Measurements from ENCODE around the gene MSS51. TPM values are rescaled to one million over a fixed set of nuclear protein-coding genes. Genes with fewer than 3 reads are reported as not detected.

The MSS51 gene
- total RNA-seq, 1 donor from 2014 or later, result 2.8 TPM

GRCh38 chr10:73439055-73439454 is 5.7 kb upstream of the MSS51 start:
- no peaks in the 10 kb centered on the region for H3K27me3 Mint-ChIP-seq (ENCODE audit: unreplicated experiment)

GRCh38 chr10:73432646-73433537 is 469 bp downstream of the MSS51 start:
- peaks cover 36% of the 10 kb centered on the region for H3K36me3 Mint-ChIP-seq (ENCODE audit: unreplicated experiment)
- no peaks in the 10 kb centered on the region for H3K27me3 Mint-ChIP-seq (ENCODE audit: unreplicated experiment)
- H3K27ac Mint-ChIP-seq (ENCODE audit: unreplicated experiment), result no peak overlapping the region
- peaks cover 3% of the 10 kb centered on the region for H3K4me1 Mint-ChIP-seq (ENCODE audit: unreplicated experiment)
- H3K4me3 Mint-ChIP-seq (ENCODE audit: unreplicated experiment), result no peak overlapping the region
- DNase-seq (ENCODE audit: extremely low spot score, unreplicated experiment), result no peak
- H3K9me3 Mint-ChIP-seq (ENCODE audit: unreplicated experiment), result no peaks in the 10 kb centered on the region
- no peak for TF ChIP-seq CTCF (IDR thresholded peaks at IDR 0.05)

More at GRCh38 chr10:73439055-73439454, 5.7 kb upstream of the MSS51 start:
- Mint-ChIP-seq H3K4me3 (ENCODE audit: unreplicated experiment) (no peak overlapping the region), H3K36me3 (ENCODE audit: unreplicated experiment) (peaks cover 32% of the 10 kb centered on the region), H3K9me3 (ENCODE audit: unreplicated experiment) (no peaks in the 10 kb centered on the region), H3K27ac (ENCODE audit: unreplicated experiment) (no peak overlapping the region), H3K4me1 (ENCODE audit: unreplicated experiment) (peaks cover 6% of the 10 kb centered on the region)
- TF ChIP-seq CTCF (IDR thresholded peaks at IDR 0.05), result no peak
- DNase-seq (ENCODE audit: extremely low spot score, unreplicated experiment), result no peak

- no peak for DNase-seq (ENCODE audit: extremely low spot score, unreplicated experiment)
- Mint-ChIP-seq H3K27me3 (ENCODE audit: unreplicated experiment) (no peaks in the 10 kb centered on the region), H3K36me3 (ENCODE audit: unreplicated experiment) (peaks cover 48% of the 10 kb centered on the region), H3K27ac (ENCODE audit: unreplicated experiment) (no peak overlapping the region), H3K4me1 (ENCODE audit: unreplicated experiment) (no peaks in the 10 kb centered on the region), H3K4me3 (ENCODE audit: unreplicated experiment) (no peak overlapping the region), H3K9me3 (ENCODE audit: unreplicated experiment) (no peaks in the 10 kb centered on the region)
- no peak for TF ChIP-seq CTCF (IDR thresholded peaks at IDR 0.05)
These were observed 7.0 kb downstream of the MSS51 start for GRCh38 chr10:73426318-73426717.

- TF ChIP-seq CTCF (IDR thresholded peaks at IDR 0.05), result no peak
- DNase-seq (ENCODE audit: extremely low spot score, unreplicated experiment), result no peak
- H3K4me1 Mint-ChIP-seq (ENCODE audit: unreplicated experiment), result no peaks in the 10 kb centered on the region
- H3K27me3 Mint-ChIP-seq (ENCODE audit: unreplicated experiment), result no peaks in the 10 kb centered on the region
- no peak overlapping the region for H3K27ac Mint-ChIP-seq (ENCODE audit: unreplicated experiment)
- no peaks in the 10 kb centered on the region for H3K9me3 Mint-ChIP-seq (ENCODE audit: unreplicated experiment)
- H3K4me3 Mint-ChIP-seq (ENCODE audit: unreplicated experiment), result no peak overlapping the region
- H3K36me3 Mint-ChIP-seq (ENCODE audit: unreplicated experiment), result peaks cover 46% of the 10 kb centered on the region
These were observed 8.9 kb downstream of the MSS51 start for GRCh38 chr10:73424478-73424877.

GRCh38 chr10:73423309-73423708 is 10.1 kb downstream of the MSS51 start:
- no peak for TF ChIP-seq CTCF (IDR thresholded peaks at IDR 0.05)
- Mint-ChIP-seq H3K36me3 (ENCODE audit: unreplicated experiment) (peaks cover 46% of the 10 kb centered on the region), H3K4me3 (ENCODE audit: unreplicated experiment) (no peak overlapping the region), H3K4me1 (ENCODE audit: unreplicated experiment) (no peaks in the 10 kb centered on the region), H3K27me3 (ENCODE audit: unreplicated experiment) (no peaks in the 10 kb centered on the region), H3K9me3 (ENCODE audit: unreplicated experiment) (no peaks in the 10 kb centered on the region), H3K27ac (ENCODE audit: unreplicated experiment) (no peak overlapping the region)
- DNase-seq (ENCODE audit: extremely low spot score, unreplicated experiment), result no peak
